Central memory CD8-positive, alpha-beta T cell (primary cell): ENCODE measurements around the gene XXYLT1.
A peak's percentile ranks its signal among the peaks of the same experiment; 100 is the strongest.
"Not testable (repeated sequence)": the region's sequence is repeated elsewhere in the genome, so short reads cannot be mapped to it uniquely, and the experiment has no call there.

Source experiments
- ATAC-seq: fragments of 150-1000 bp; cut with Tn5 transposase; replicated peaks from 2 replicates; pipeline ENCODE4 v1.10.0; 2022; ENCODE audit warnings: mild to moderate bottlenecking, moderate FRiP score, moderate number of reproducible peaks; ENCODE audit not compliant: poor library complexity, severe bottlenecking; ENCODE audit errors: extremely low read depth
- DNase-seq, 2 donors: peaks; one replicate each; pipeline ENCODE4 v3.0.0; 2021; ENCODE audit warnings: low spot score in 2 of 2
- H3K27ac Mint-ChIP-seq: one replicate; pipeline ENCODE4 v1.8.0; 2022; ENCODE audit warnings: low read depth, mild to moderate bottlenecking, moderate library complexity, mixed read lengths
- H3K27me3 Mint-ChIP-seq: one replicate; pipeline ENCODE4 v1.8.0; 2022; ENCODE audit warnings: mixed read lengths
- H3K36me3 Mint-ChIP-seq: one replicate; pipeline ENCODE4 v1.8.0; 2022; ENCODE audit warnings: mild to moderate bottlenecking, moderate library complexity, mixed read lengths; ENCODE audit not compliant: insufficient read depth
- H3K4me1 Mint-ChIP-seq: one replicate; pipeline ENCODE4 v1.8.0; 2022; ENCODE audit warnings: mixed read lengths
- H3K4me3 Mint-ChIP-seq: one replicate; pipeline ENCODE4 v1.8.0; 2022; ENCODE audit warnings: mild to moderate bottlenecking, moderate library complexity, mixed read lengths
- H3K9me3 Mint-ChIP-seq: one replicate; pipeline ENCODE4 v1.8.0; 2022; ENCODE audit warnings: mixed read lengths

The XXYLT1 gene

DNA sequence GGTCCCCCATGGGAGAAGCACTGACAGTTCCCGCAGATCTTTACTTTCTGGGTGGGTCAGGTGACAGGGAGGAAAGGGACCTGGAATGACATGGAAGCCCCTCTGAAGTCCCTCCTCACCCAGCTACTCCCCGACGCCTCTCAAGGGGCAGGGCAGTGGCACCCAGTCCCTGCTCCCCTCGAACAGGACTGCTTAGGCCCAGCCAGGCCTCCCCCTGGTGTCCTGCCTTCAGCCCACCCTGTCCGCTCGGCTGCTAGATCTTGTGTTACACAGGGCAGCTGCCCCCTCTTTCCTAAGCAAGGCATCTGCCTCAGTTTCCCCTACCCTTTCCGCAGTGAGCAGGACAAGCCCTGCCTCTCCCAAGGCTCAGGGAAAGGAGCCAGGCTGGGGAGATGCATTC lies 226.5 kb downstream of the XXYLT1 start:
- ATAC-seq (no peak), DNase-seq (no peak)
- Mint-ChIP-seq H3K36me3 (peaks cover 1% of the 10 kb centered on the region), H3K27ac (no peak overlapping the region), H3K9me3 (no peaks in the 10 kb centered on the region), H3K27me3 (peaks cover 26% of the 10 kb centered on the region), H3K4me3 (no peak overlapping the region), H3K4me1 (no peaks in the 10 kb centered on the region)

DNA sequence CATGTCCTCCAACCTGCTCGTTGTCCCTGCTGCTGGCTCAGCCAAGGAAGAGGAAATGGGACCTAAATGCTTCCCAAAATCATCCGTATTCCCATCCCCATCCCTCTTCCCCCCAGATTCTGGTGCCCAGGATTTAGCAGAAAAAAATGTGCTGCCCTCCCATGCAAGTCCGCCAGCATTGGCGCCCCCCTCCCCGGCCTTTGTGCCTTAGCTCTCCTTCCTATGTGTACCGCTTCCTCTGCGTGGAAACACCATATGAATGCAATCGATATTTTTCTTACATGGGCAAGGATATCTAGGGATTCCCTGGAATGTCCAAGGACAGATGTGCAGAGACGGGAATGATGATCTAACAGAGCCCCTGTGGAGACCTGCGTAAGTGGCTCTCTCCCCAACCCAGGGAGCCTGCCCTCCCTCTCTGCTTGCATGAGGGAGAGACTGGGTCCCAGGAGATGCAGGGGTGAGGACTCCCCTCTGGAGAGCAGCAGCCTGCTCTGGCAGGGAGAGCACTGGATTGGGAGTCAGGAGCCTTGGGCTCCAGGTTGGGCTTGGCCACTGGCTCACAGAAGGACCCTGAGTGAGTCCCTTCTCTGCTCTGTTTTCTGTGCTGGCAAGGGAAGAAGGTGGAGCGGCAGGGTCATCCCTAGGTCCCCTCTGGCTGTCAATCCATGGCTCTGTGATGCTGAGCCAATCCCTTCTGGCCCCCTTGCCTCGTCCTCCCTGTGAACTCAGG lies 227.2 kb downstream of the XXYLT1 start:
- DNase-seq (no peak), ATAC-seq (no peak)
- H3K27ac Mint-ChIP-seq = no peak overlapping the region
- peaks cover 31% of the 10 kb centered on the region for H3K27me3 Mint-ChIP-seq
- no peak overlapping the region for H3K4me3 Mint-ChIP-seq
- H3K9me3 Mint-ChIP-seq = no peaks in the 10 kb centered on the region
- peaks cover 1% of the 10 kb centered on the region for H3K36me3 Mint-ChIP-seq
- H3K4me1 Mint-ChIP-seq = no peaks in the 10 kb centered on the region

DNA sequence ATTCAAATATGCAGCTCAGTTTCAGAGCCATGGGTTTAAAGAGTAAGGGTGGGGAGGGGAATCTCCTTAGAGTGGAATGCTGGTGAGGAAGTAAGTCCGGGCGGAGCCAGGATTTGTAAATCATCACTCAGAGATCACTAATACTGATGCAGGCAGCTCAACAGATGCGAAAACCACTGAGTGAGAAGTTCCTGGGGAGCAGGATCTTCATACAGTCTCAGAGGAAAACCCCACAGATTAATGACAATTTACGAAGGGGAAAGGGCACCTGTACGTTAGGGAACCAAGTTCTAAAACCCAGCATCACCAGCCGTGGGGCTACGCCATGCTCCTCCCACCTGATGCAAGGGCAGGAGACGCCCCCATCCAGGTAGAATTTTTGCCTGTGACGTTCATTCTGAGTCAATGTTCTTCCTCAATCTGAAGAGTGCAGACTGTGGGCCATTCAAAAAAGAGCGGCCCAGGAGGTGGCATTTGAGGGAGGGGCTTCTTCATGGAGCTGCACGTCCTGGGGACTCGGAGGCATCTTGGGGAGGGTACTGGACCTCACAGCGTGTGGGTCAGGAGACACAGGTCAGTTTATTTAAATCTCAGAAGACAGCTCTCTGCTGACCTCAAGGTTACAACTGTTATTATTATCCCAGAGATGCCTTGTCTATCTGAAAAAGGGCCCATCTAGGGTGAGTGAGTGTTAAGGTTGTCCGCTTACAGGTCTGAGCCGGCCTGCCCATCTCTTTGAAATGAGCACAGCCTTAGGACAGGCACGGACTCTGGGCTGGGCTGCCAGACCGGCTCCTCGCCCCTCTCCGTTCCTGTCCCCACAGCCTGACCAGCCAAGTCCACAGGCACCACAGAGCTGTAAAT lies 228.0 kb downstream of the XXYLT1 start:
- Mint-ChIP-seq H3K4me1 (no peaks in the 10 kb centered on the region), H3K27ac (no peak overlapping the region)

DNA sequence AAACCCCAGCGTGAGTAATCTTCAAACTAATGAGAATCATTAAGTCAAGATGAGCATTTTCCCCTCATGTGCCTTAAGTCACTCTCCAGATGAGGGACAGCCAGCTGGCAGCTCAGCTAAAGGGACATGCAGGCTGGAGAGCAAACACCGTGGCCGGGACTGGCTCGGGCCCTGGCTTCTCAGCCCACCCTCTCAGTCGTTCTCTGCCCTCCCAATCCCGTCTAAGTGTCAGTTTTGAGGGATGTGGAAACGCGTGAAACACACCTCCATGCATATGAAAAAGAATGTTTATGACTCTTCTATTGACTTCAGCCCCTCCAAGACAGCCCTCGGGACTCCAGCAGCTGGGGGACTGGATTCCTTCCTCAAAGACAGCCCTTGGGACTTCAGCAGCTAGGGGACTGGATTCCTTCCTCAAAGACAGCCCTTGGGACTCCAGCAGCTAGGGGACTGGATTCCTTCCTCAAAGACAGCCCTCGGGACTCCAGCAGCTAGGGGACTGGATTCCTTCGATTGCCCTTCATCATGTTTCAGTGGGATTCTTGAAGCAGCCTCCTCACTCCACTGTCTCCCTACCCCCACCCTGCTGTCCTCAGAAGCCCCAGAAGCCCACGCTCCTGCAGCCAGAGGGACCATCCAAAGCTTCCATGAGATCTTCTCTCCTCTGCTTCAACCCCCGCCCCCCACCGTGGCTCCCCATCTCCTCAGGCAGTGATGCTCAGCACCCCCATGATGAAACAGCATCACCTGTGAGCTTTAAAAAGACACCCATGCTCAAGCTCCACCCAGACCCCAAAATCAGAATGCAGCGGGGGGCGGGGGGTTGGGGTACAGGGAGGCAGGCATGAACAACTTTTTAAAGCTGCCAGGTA lies 228.9 kb downstream of the XXYLT1 start:
- Mint-ChIP-seq H3K27ac (no peak overlapping the region), H3K36me3 (peaks cover 1% of the 10 kb centered on the region), H3K4me3 (no peak overlapping the region), H3K4me1 (no peaks in the 10 kb centered on the region), H3K9me3 (no peaks in the 10 kb centered on the region), H3K27me3 (peaks cover 41% of the 10 kb centered on the region)
- no peak for ATAC-seq
- DNase-seq = no peak

More for the DNA sequence above, 228.0 kb downstream of the XXYLT1 start:
- Mint-ChIP-seq H3K27me3 (peaks cover 37% of the 10 kb centered on the region), H3K9me3 (no peaks in the 10 kb centered on the region), H3K36me3 (peaks cover 1% of the 10 kb centered on the region), H3K4me3 (no peak overlapping the region)
- no peak for DNase-seq
- ATAC-seq = no peak

DNA sequence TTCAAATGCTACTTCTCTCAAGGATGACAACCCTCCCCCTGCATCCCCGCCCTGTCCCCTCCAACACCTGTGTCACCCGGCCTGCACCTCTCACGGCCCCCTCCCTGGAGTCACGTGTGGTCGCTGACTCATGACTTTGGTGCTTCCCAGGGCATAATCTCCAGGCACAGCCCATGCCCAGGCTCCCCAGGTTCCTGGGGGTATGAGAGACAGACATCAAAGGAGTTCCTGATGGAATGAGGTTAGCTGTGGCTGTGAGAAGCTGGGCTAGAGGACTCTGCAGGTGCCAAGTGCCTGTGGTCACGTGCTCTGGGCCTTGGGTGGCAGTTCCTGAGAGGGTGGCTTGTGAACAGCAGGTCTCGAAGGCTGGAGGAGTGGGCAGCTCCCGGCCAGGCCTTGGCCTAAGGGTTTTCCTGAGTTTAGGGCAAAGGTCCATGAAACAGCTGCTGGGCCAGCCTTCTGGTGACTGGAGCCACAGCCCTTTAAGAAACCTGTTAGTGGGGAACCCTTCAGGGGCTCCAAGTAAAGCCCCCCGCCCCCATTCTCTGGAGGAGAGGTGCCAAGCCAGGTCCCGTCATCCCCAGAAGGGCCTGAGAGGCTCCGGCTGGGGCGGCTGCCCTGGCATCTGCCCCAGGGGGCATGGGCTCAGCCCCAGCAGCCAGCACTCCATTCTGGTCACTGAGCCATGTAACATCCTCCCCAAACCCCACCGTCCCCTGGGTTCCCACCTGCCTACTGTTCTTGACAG lies 230.0 kb downstream of the XXYLT1 start:
- Mint-ChIP-seq H3K27me3 (peaks cover 41% of the 10 kb centered on the region), H3K9me3 (no peaks in the 10 kb centered on the region), H3K4me1 (no peaks in the 10 kb centered on the region), H3K4me3 (no peak overlapping the region), H3K36me3 (peaks cover 1% of the 10 kb centered on the region), H3K27ac (no peak overlapping the region)
- ATAC-seq (no peak), DNase-seq (no peak)

DNA sequence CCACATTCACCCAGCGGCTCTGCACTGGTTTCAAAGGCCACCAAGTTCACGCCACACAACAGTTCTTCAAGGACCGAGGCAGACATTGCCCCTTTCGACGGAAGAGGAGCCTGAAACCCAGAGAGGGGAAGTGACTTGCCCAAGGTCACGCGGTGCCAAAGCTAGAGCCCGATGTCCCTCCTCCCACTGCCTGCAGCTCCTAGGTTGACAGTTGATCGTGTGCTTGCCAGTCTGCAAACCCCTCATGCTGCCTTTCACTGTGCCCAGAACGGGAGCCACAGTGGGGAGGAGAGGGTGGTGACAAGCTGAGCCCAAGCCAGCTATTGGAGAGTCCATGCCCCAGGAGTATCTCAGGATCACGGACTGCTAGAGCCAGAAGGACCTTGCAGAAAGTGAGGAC lies 230.9 kb downstream of the XXYLT1 start:
- Mint-ChIP-seq H3K4me3 (no peak overlapping the region), H3K9me3 (no peaks in the 10 kb centered on the region), H3K4me1 (no peaks in the 10 kb centered on the region), H3K27me3 (peaks cover 41% of the 10 kb centered on the region), H3K36me3 (peaks cover 1% of the 10 kb centered on the region), H3K27ac (no peak overlapping the region)
- ATAC-seq = no peak
- no peak for DNase-seq

DNA sequence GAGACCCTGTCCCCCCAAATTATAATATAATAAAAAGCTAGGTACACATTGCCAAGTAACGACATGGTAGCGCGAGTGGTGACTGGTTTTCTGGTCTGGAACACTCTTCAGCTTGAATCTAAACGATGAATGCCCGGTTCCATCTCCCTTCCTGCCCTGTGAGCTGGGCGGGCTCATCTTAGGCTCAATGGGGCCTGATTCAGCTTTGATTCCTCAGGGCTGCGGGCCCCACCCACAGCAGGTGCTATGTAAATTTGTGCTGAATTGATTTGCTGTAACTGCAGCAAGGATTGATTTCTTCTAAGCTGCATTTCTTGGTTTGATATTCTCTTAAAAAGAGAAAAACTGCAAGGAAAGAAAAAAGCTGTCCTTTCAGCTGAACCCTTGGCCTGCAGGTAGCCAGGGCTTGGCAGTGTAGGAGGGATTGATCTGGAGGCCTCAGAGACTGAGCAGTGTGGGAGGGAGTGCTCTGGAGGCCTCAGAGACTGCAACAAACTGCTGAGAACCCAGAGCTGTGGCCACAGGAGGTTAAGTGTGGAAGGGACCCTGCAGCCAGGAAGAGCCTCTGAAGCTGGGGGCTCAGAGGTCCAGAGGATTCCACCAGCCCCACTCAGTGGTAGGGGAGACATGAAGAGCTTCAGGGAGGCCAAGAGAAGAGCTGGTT lies 231.6 kb downstream of the XXYLT1 start:
- H3K9me3 Mint-ChIP-seq = no peaks in the 10 kb centered on the region
- ATAC-seq (no peak), DNase-seq (no peak)
- H3K27ac Mint-ChIP-seq = peak overlapping the region; percentile 30
- peaks cover 1% of the 10 kb centered on the region for H3K36me3 Mint-ChIP-seq
- H3K27me3 Mint-ChIP-seq = peaks cover 43% of the 10 kb centered on the region
- H3K4me3 Mint-ChIP-seq = no peak overlapping the region
- no peaks in the 10 kb centered on the region for H3K4me1 Mint-ChIP-seq

DNA sequence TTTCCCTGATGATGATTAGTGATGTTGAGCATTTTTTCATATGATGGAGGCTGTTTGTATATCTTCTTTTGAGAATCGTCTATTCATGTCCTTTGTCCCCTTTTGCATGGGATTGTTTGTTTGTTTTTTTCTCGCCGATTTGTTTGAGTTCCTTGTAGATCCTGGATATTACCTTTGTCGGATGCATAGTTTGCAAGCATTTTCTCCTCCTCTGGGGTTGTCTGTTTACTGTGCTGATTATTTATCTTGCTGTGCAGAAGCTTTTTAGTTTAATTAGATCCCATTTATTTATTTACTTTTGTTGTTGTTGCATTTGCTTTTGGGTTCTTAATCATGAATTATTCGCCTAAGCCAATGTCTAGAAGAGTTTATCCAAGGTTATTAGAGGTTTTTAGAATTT lies 232.8 kb downstream of the XXYLT1 start:
- ATAC-seq (no peak), DNase-seq (no peak)
- peaks cover 46% of the 10 kb centered on the region for H3K27me3 Mint-ChIP-seq
- peaks cover 1% of the 10 kb centered on the region for H3K36me3 Mint-ChIP-seq
- H3K9me3 Mint-ChIP-seq = no peaks in the 10 kb centered on the region
- no peak overlapping the region for H3K4me3 Mint-ChIP-seq
- no peaks in the 10 kb centered on the region for H3K4me1 Mint-ChIP-seq
- H3K27ac Mint-ChIP-seq = no peak overlapping the region

DNA sequence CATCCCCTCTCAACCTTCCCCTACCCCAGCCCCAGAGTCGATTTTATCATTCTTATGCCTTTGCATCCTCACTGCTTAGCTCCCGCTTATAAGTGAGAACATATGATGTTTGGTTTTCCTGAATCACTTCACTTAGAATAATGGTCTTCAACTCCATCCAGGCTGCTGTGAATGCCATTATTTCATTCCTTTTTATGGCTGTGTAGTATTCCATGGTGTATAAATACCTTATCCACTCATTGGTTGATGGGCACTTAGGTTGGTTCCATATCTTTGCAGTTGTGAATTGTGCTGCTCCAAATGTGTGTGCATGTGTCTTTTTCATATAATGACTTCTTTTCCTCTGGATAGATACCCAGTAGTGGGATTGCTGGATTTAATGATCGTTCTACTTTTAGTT lies 233.4 kb downstream of the XXYLT1 start:
- not testable (repeated sequence) for H3K27ac Mint-ChIP-seq, ATAC-seq
- peaks cover 42% of the 10 kb centered on the region for H3K27me3 Mint-ChIP-seq

DNA sequence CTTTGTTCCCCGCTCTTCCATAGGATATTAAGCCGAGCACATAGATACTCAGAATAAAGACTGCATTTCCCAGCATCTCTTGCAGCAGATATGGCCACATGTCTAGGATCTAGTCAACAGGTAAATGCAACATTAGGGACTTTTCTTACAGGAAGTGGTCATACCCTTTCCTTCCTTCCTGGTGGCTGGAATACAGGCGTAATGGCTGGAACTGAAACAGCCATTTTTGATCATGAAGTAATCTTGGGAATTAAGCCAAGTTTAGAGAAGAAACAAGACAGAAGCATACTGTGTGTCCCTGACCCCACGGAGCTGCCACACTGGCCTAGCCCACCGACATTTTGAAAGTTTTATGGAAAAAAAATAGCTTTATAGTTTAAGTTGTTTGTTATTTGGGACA lies 234.0 kb downstream of the XXYLT1 start:
- no peaks in the 10 kb centered on the region for H3K9me3 Mint-ChIP-seq
- H3K27ac Mint-ChIP-seq = no peak overlapping the region
- no peaks in the 10 kb centered on the region for H3K4me1 Mint-ChIP-seq
- no peak overlapping the region for H3K4me3 Mint-ChIP-seq
- ATAC-seq = no peak
- peaks cover 36% of the 10 kb centered on the region for H3K27me3 Mint-ChIP-seq
- no peak for DNase-seq
- peaks cover 1% of the 10 kb centered on the region for H3K36me3 Mint-ChIP-seq

More for the DNA sequence above, 233.4 kb downstream of the XXYLT1 start:
- not testable (repeated sequence) for H3K9me3 Mint-ChIP-seq, H3K4me1 Mint-ChIP-seq, H3K4me3 Mint-ChIP-seq, H3K36me3 Mint-ChIP-seq, DNase-seq

DNA sequence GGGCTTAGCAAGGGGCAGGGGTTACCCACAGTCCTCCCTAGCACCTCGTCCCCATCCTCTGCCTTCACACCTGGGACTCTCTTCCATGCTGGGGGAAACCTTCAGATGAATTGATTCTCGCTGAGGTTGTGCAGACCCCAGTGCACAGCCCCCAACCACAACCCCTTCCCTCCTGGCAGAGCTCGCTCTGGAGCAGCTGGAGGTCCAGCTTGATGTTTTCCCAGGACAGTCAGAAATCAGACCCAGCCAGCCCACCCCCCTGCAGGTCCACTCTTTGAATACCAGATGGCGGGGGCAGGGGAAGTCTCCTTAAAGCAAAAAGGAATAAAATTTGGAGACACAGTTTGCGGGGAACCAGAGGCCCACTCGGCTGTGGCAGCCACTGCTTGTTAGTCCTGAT lies 234.4 kb downstream of the XXYLT1 start:
- no peaks in the 10 kb centered on the region for H3K4me1 Mint-ChIP-seq
- H3K9me3 Mint-ChIP-seq = no peaks in the 10 kb centered on the region
- no peak overlapping the region for H3K27ac Mint-ChIP-seq
- DNase-seq (no peak), ATAC-seq (no peak)
- no peak overlapping the region for H3K4me3 Mint-ChIP-seq
- H3K27me3 Mint-ChIP-seq = peaks cover 35% of the 10 kb centered on the region
- peaks cover 1% of the 10 kb centered on the region for H3K36me3 Mint-ChIP-seq

DNA sequence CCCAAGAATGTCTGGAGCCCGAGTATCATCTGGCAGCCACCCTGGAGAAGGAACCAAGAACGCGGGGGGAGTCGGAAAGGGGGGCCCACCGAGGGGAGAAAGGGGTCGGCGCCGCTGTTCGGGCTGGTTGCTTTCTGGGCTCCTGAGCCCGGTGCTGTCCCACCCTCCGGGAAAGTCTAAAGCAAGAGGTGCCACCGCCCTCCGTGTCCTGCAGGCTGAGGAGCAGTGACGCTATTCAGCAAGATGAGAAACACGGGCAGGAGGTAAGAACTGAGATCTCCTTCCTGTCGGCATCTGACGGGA lies 234.8 kb downstream of the XXYLT1 start:
- peaks cover 35% of the 10 kb centered on the region for H3K27me3 Mint-ChIP-seq
- H3K4me1 Mint-ChIP-seq = no peaks in the 10 kb centered on the region
- DNase-seq (no peak), ATAC-seq (no peak)
- H3K27ac Mint-ChIP-seq = no peak overlapping the region
- H3K9me3 Mint-ChIP-seq = no peaks in the 10 kb centered on the region
- H3K4me3 Mint-ChIP-seq = no peak overlapping the region
- H3K36me3 Mint-ChIP-seq = peaks cover 1% of the 10 kb centered on the region
